Lung (tissue), 12 donors: ENCODE data around the gene METRNL. TPM values are rescaled to one million over a fixed set of nuclear protein-coding genes. Genes with fewer than 3 reads are reported as not detected.
"Not testable (repeated sequence)": the region's sequence is repeated elsewhere in the genome, so short reads cannot be mapped to it uniquely, and the experiment has no call there.

Source experiments
- ATAC-seq: fragments of 200-7000 bp; cut with Tn5 transposase; one replicate; pipeline ENCODE4 v1.9.1; 2020; ENCODE audit warnings: moderate number of reproducible peaks; ENCODE audit not compliant: insufficient read depth, low FRiP score
- DNase-seq, 3 donors: peaks; one replicate each; pipeline ENCODE4 v3.0.0-alpha.2; 2013 to 2017
- H3K27ac ChIP-seq, 2 donors: one replicate each; pipeline ENCODE4 v1.5.1; 2013; ENCODE audit warnings: mild to moderate bottlenecking in 2 of 2, moderate library complexity in 2 of 2, control low read depth in 1 of 2, inconsistent platforms in 1 of 2, low read depth in 1 of 2, low read length in 1 of 2
- H3K27me3 ChIP-seq, 3 donors: one replicate each; pipeline ENCODE4 v1.5.1; 2013; ENCODE audit warnings: low read length in 2 of 3; ENCODE audit not compliant: control insufficient read depth in 3 of 3, insufficient read depth in 3 of 3
- H3K36me3 ChIP-seq, 4 donors: one replicate each; pipeline ENCODE4 v1.5.1; 2013; ENCODE audit warnings: low read length in 4 of 4, mild to moderate bottlenecking in 1 of 4, moderate library complexity in 1 of 4; ENCODE audit not compliant: control insufficient read depth in 4 of 4, insufficient read depth in 4 of 4
- H3K4me1 ChIP-seq, 5 donors: one replicate each; pipeline ENCODE4 v1.5.1; 2013; ENCODE audit warnings: low read length in 5 of 5, mild to moderate bottlenecking in 2 of 5, moderate library complexity in 1 of 5; ENCODE audit not compliant: control insufficient read depth in 5 of 5, insufficient read depth in 5 of 5
- H3K4me3 ChIP-seq: one replicate; pipeline ENCODE4 v1.5.1; 2013; ENCODE audit warnings: mild to moderate bottlenecking, control low read depth, moderate library complexity
- H3K9ac ChIP-seq, 2 donors: one replicate each; pipeline ENCODE4 v1.5.1; 2013; ENCODE audit warnings: low read length in 2 of 2, control low read depth in 1 of 2; ENCODE audit not compliant: insufficient read depth in 1 of 2
- H3K9me3 ChIP-seq, 4 donors: one replicate each; pipeline ENCODE4 v1.5.1; 2013; ENCODE audit warnings: low read length in 3 of 4, mild to moderate bottlenecking in 1 of 4, moderate library complexity in 1 of 4; ENCODE audit not compliant: control insufficient read depth in 4 of 4, insufficient read depth in 3 of 4
- WGBS, 2 donors: extraction: QIAGEN DNeasy Blood & Tissue Kit; methylation state at CpG; one replicate each; pipeline ENCODE4 v1.1.7; 2013; 5-methylcytosine and 5-hydroxymethylcytosine counted together
- polyA plus RNA-seq, 2 donors: library from polyadenylated mRNA; stranded (reverse); fragments of 200-250 nt; gene quantifications; one replicate each; pipeline ENCODE4 v1.2.1, GENCODE V29; 2013
- total RNA-seq, 2 donors: library from RNA; depleted of rRNA in 1 of 2; stranded (reverse); fragments of >200 nt in 1 of 2; gene quantifications; one replicate each; pipeline ENCODE4 v1.2.1, GENCODE V29; 2014 to 2021
- TF ChIP-seq, protein P1 (sequence below): IDR thresholded peaks from 2 replicates; pipeline ENCODE4 v1.5.1; 2012; ENCODE audit warnings: mild to moderate bottlenecking; ENCODE audit errors: control extremely low read depth, extremely low read depth
- donor health status: control.
- donor health status: control.
- donor health status: Bipolar disorder and iron deficiency.
- donor health status: healthy.
- donor health status: DM: yes; HTN: yes; CAD: no.

METRNL gene
- total and polyA plus RNA-seq, 4 donors, result 48.2 to 181 (median 65.0) TPM

DNA sequence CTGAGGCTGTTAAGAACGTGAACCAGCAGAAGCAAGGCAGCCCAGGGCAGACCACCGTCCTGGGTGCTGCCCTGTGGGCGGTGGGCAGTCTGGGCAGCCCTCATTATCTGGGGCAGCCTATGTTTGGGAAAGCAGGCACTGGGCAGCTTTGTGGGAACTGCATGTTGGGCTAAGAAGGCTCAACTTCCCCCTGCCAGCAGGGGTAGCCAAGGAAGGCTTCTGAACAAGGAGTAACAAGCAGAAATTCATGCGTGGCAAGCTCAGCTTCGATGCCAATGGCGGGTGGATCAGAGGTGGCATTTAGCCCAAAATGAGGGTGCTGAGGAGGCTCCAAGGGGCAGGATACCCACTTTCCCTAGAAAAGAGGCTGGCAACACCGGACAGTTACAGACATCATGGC is 42.7 kb upstream of the METRNL start:
- WGBS, 2 donors, result 92 to 93% methylated on average over 7 of the region's 7 CpGs
- no peak overlapping the region for H3K27ac ChIP-seq

GRCh38 chr17:83037084-83037873 is 42.1 kb upstream of the METRNL start:
- ATAC-seq, result no peak
- Histone ChIP-seq H3K36me3 (peaks cover 0 to 16% (median 7%) of the 10 kb centered on the region in 4 donors), H3K27me3 (no peaks in the 10 kb centered on the region)

More for the DNA sequence above, 42.7 kb upstream of the METRNL start:
- TF ChIP-seq, protein P1, sequence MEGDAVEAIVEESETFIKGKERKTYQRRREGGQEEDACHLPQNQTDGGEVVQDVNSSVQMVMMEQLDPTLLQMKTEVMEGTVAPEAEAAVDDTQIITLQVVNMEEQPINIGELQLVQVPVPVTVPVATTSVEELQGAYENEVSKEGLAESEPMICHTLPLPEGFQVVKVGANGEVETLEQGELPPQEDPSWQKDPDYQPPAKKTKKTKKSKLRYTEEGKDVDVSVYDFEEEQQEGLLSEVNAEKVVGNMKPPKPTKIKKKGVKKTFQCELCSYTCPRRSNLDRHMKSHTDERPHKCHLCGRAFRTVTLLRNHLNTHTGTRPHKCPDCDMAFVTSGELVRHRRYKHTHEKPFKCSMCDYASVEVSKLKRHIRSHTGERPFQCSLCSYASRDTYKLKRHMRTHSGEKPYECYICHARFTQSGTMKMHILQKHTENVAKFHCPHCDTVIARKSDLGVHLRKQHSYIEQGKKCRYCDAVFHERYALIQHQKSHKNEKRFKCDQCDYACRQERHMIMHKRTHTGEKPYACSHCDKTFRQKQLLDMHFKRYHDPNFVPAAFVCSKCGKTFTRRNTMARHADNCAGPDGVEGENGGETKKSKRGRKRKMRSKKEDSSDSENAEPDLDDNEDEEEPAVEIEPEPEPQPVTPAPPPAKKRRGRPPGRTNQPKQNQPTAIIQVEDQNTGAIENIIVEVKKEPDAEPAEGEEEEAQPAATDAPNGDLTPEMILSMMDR, result no peak
- H3K9me3 ChIP-seq, result peaks cover 0 to 6% (median 3%) of the 10 kb centered on the region in 4 donors
- H3K27me3 ChIP-seq, result no peaks in the 10 kb centered on the region
- no peaks in the 10 kb centered on the region for H3K4me1 ChIP-seq
- no peak for ATAC-seq
- no peak for DNase-seq
- H3K36me3 ChIP-seq, result peaks cover 0 to 11% (median 5%) of the 10 kb centered on the region in 4 donors
- H3K4me3 ChIP-seq, result no peak overlapping the region
- no peak overlapping the region for H3K9ac ChIP-seq

GRCh38 chr17:83037874-83038165 is 41.6 kb upstream of the METRNL start:
- WGBS, 2 donors, result 89 to 92% methylated on average over 9 of the region's 9 CpGs
- no peaks in the 10 kb centered on the region for H3K4me1 ChIP-seq
- H3K4me3 ChIP-seq, result no peak overlapping the region
- DNase-seq (no peak), ATAC-seq (no peak)
- TF ChIP-seq, protein P1, result no peak
- H3K9me3 ChIP-seq, result peaks cover 0 to 10% (median 6%) of the 10 kb centered on the region in 4 donors
- no peak overlapping the region for H3K9ac ChIP-seq
- no peaks in the 10 kb centered on the region for H3K27me3 ChIP-seq
- no peak overlapping the region for H3K27ac ChIP-seq
- H3K36me3 ChIP-seq, result peaks cover 0 to 16% (median 7%) of the 10 kb centered on the region in 4 donors

More at GRCh38 chr17:83037084-83037873, 42.1 kb upstream of the METRNL start:
- Histone ChIP-seq H3K9me3 (peaks cover 0 to 6% (median 5%) of the 10 kb centered on the region in 4 donors), H3K4me1 (no peaks in the 10 kb centered on the region), H3K27ac (no peak overlapping the region), H3K9ac (no peak overlapping the region), H3K4me3 (no peak overlapping the region)
- 92 to 93% methylated on average over 30 of the region's 30 CpGs for WGBS, 2 donors
- TF ChIP-seq, protein P1, result no peak
- peak; percentile 12 to 47 (median 46) for DNase-seq

DNA sequence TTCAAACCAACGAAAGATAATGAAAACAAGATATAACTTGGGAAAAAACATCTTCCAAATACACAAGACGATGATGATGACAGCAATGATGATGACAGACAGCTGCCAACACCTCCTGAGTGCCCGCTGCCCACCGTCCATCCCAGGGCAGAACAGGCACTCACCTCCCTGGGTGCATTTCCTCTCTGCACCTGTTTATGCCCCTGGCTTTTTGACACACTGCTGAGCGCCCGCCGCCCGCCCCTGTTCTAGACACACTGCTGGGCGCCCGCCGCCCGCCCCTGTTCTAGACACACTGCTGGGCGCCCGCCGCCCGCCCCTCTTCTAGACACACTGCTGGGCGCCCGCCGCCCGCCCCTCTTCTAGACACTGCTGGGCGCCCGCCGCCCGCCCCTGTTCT is 40.4 kb upstream of the METRNL start:
- not testable (repeated sequence) for H3K27me3 ChIP-seq, DNase-seq, H3K4me1 ChIP-seq, ATAC-seq, H3K9ac ChIP-seq, H3K27ac ChIP-seq, H3K4me3 ChIP-seq
- peaks cover 0 to 11% (median 6%) of the 10 kb centered on the region in 4 donors for H3K9me3 ChIP-seq
- 96% methylated on average over 16 of the region's 24 CpGs for WGBS, 2 donors
- peaks cover 3 to 16% (median 9%) of the 10 kb centered on the region in 4 donors for H3K36me3 ChIP-seq
